Neural progenitor cell (in vitro differentiated cells): ENCODE results near the gene SMARCD3. TPM values are rescaled to one million over a fixed set of nuclear protein-coding genes. Genes with fewer than 3 reads are reported as not detected.
A peak's percentile ranks its signal among the peaks of the same experiment; 100 is the strongest.

Experiments
- DNase-seq: peaks from one replicate; pipeline ENCODE4 v3.0.0-alpha.2; 2016; ENCODE audit warnings: low spot score
- H2AFZ ChIP-seq: fragments of 200-600 bp; sonication (generic); replicated peaks from 2 replicates; pipeline ENCODE4 v1.6.1; 2016; ENCODE audit warnings: antibody characterized with exemption
- H3F3A ChIP-seq: fragments of 200-600 bp; sonication (generic); 2 replicates; pipeline ENCODE4 v1.6.1; 2016; ENCODE audit warnings: antibody characterized with exemption, low read depth
- H3K27ac ChIP-seq: fragments of 200-600 bp; sonication (generic); 2 replicates; pipeline ENCODE4 v1.5.1; 2016; ENCODE audit warnings: mild to moderate bottlenecking
- H3K27me3 ChIP-seq: fragments of 200-600 bp; sonication (generic); 2 replicates; pipeline ENCODE4 v1.6.1; 2016; ENCODE audit warnings: mild to moderate bottlenecking, moderate library complexity
- H3K36me3 ChIP-seq: fragments of 200-600 bp; sonication (generic); 2 replicates; pipeline ENCODE4 v1.5.1; 2016
- H3K4me1 ChIP-seq: fragments of 200-600 bp; sonication (generic); 2 replicates; pipeline ENCODE4 v1.6.1; 2016; ENCODE audit warnings: mixed run types
- H3K4me2 ChIP-seq: fragments of 200-600 bp; sonication (generic); 2 replicates; pipeline ENCODE4 v1.6.1; 2016
- H3K4me3 ChIP-seq: fragments of 200-600 bp; sonication (generic); 2 replicates; pipeline ENCODE4 v1.5.1; 2016
- H3K79me2 ChIP-seq: fragments of 200-600 bp; sonication (generic); 2 replicates; pipeline ENCODE4 v1.6.1; 2016; ENCODE audit warnings: low read depth
- H3K9ac ChIP-seq: fragments of 200-600 bp; sonication (generic); 2 replicates; pipeline ENCODE4 v1.6.1; 2016
- H3K9me3 ChIP-seq: fragments of 200-600 bp; sonication (generic); 2 replicates; pipeline ENCODE4 v1.5.1; 2016; ENCODE audit warnings: low read depth
- H4K20me1 ChIP-seq: fragments of 200-600 bp; sonication (generic); 2 replicates; pipeline ENCODE4 v1.6.1; 2016; ENCODE audit warnings: low read depth
- H3K27ac Mint-ChIP-seq: 3 replicates; pipeline ENCODE4 v1.8.0; 2021; ENCODE audit warnings: mixed read lengths
- H3K27me3 Mint-ChIP-seq: 2 replicates; pipeline ENCODE4 v1.8.0; 2022; ENCODE audit warnings: low read depth, mild to moderate bottlenecking, inconsistent platforms, moderate library complexity, mixed read lengths; ENCODE audit not compliant: insufficient read depth
- H3K36me3 Mint-ChIP-seq: 3 replicates; pipeline ENCODE4 v1.8.0; 2021; ENCODE audit warnings: mixed read lengths
- H3K4me1 Mint-ChIP-seq: 3 replicates; pipeline ENCODE4 v1.8.0; 2021; ENCODE audit warnings: mixed read lengths
- H3K4me3 Mint-ChIP-seq: 3 replicates; pipeline ENCODE4 v1.8.0; 2021; ENCODE audit warnings: mild to moderate bottlenecking, moderate library complexity, mixed read lengths
- H3K9me3 Mint-ChIP-seq: 3 replicates; pipeline ENCODE4 v1.8.0; 2020; ENCODE audit warnings: mixed read lengths
- CTCF ChIP-seq: fragments of 200-600 bp; sonication (generic); IDR thresholded peaks from 2 replicates; pipeline ENCODE4 v1.5.1; 2017; ENCODE audit warnings: antibody characterized with exemption, mild to moderate bottlenecking
- EZH2 ChIP-seq: fragments of 200-600 bp; sonication (generic); IDR thresholded peaks from 2 replicates; pipeline ENCODE4 v1.6.1; 2017; ENCODE audit warnings: antibody characterized with exemption, mild to moderate bottlenecking, moderate library complexity
- EZH2phosphoT487 ChIP-seq: fragments of 200-600 bp; sonication (generic); IDR thresholded peaks from 2 replicates; pipeline ENCODE4 v1.6.1; 2017; ENCODE audit warnings: antibody characterized with exemption
- total RNA-seq: library from RNA; depleted of rRNA; stranded (reverse); fragments of >200 nt; gene quantifications from 2 replicates; pipeline ENCODE4 v1.2.3, GENCODE V29; 2015; ENCODE audit warnings: low replicate concordance

Gene SMARCD3
- total RNA-seq, 1 donor from 2014 or later, result 11.0 TPM

- TF ChIP-seq EZH2phosphoT487 (no peak), CTCF (no peak), EZH2 (no peak)
- Histone ChIP-seq H4K20me1 (peaks cover 16% of the 10 kb centered on the region), H3F3A (peaks cover 5% of the 10 kb centered on the region), H3K79me2 (peaks cover 26% of the 10 kb centered on the region), H3K9ac (no peak overlapping the region), H2AFZ (no peak overlapping the region), H3K27ac (no peak overlapping the region), H3K4me3 (no peak overlapping the region), H3K27me3 (no peaks in the 10 kb centered on the region), H3K36me3 (no peaks in the 10 kb centered on the region), H3K4me1 (peaks cover 14% of the 10 kb centered on the region), H3K9me3 (no peaks in the 10 kb centered on the region), H3K4me2 (no peak overlapping the region)
- peaks cover 20% of the 10 kb centered on the region for H3K4me1 Mint-ChIP-seq
- H3K4me3 Mint-ChIP-seq, result no peak overlapping the region
- no peak for DNase-seq
- peaks cover 9% of the 10 kb centered on the region for H3K27me3 Mint-ChIP-seq
- no peak overlapping the region for H3K27ac Mint-ChIP-seq
- H3K9me3 Mint-ChIP-seq, result no peaks in the 10 kb centered on the region
- H3K36me3 Mint-ChIP-seq, result peaks cover 15% of the 10 kb centered on the region
Measured at GRCh38 chr7:151236406-151236805, 12.1 kb downstream of the SMARCD3 start.

- TF ChIP-seq CTCF (no peak), EZH2 (no peak), EZH2phosphoT487 (no peak)
Measured at GRCh38 chr7:151235091-151235787, 13.3 kb downstream of the SMARCD3 start.

GRCh38 chr7:151233804-151234203, 14.7 kb downstream of the SMARCD3 start:
- no peaks in the 10 kb centered on the region for H3K36me3 ChIP-seq
- peak overlapping the region; percentile 97 for H3K4me3 Mint-ChIP-seq
- H3K27ac ChIP-seq, result no peak overlapping the region
- DNase-seq, result no peak
- H3K9ac ChIP-seq, result no peak overlapping the region
- peaks cover 23% of the 10 kb centered on the region for H3K4me1 Mint-ChIP-seq
- peaks cover 16% of the 10 kb centered on the region for H4K20me1 ChIP-seq
- TF ChIP-seq CTCF, result no peak
- no peak for TF ChIP-seq EZH2phosphoT487
- TF ChIP-seq EZH2, result no peak
- no peaks in the 10 kb centered on the region for H3K9me3 ChIP-seq
- H3K27ac Mint-ChIP-seq, result no peak overlapping the region
- H3K36me3 Mint-ChIP-seq, result peaks cover 4% of the 10 kb centered on the region
- H3K4me1 ChIP-seq, result peaks cover 17% of the 10 kb centered on the region
- H3K27me3 Mint-ChIP-seq, result peaks cover 11% of the 10 kb centered on the region
- peak overlapping the region; percentile 95 for H3K4me2 ChIP-seq
- peaks cover 26% of the 10 kb centered on the region for H3K79me2 ChIP-seq
- H3K4me3 ChIP-seq, result peak overlapping the region; percentile 88
- no peak overlapping the region for H2AFZ ChIP-seq
- no peaks in the 10 kb centered on the region for H3K27me3 ChIP-seq
- H3K9me3 Mint-ChIP-seq, result no peaks in the 10 kb centered on the region
- peaks cover 5% of the 10 kb centered on the region for H3F3A ChIP-seq

More at GRCh38 chr7:151235091-151235787, 13.3 kb downstream of the SMARCD3 start:
- Histone ChIP-seq H3K4me3 (no peak overlapping the region), H4K20me1 (peaks cover 16% of the 10 kb centered on the region), H2AFZ (no peak overlapping the region), H3K9ac (no peak overlapping the region), H3K79me2 (peaks cover 26% of the 10 kb centered on the region), H3K4me1 (peaks cover 17% of the 10 kb centered on the region), H3K36me3 (no peaks in the 10 kb centered on the region), H3F3A (peaks cover 5% of the 10 kb centered on the region), H3K9me3 (no peaks in the 10 kb centered on the region), H3K27ac (no peak overlapping the region), H3K4me2 (no peak overlapping the region), H3K27me3 (no peaks in the 10 kb centered on the region)
- H3K27me3 Mint-ChIP-seq, result peaks cover 9% of the 10 kb centered on the region
- H3K4me3 Mint-ChIP-seq, result no peak overlapping the region
- peaks cover 23% of the 10 kb centered on the region for H3K4me1 Mint-ChIP-seq
- H3K27ac Mint-ChIP-seq, result no peak overlapping the region
- DNase-seq, result no peak
- H3K36me3 Mint-ChIP-seq, result peaks cover 7% of the 10 kb centered on the region
- no peaks in the 10 kb centered on the region for H3K9me3 Mint-ChIP-seq
